Kasumi-1 (cell line): ENCODE results near the gene PDE11A.
"Not testable (repeated sequence)": the region's sequence is repeated elsewhere in the genome, so short reads cannot be mapped to it uniquely, and the experiment has no call there.

Experiments
- DNase-seq, 2 experiments: peaks; one replicate each; lab custom pipeline; 2025; lab: John Stamatoyannopoulos, UW

PDE11A gene

GRCh38 chr2:178072383-178073301 is at the start of gene PDE11A:
Gene PDE11A, minus strand, starts transcription at chr2:178072777. Its CDS starts 340 bp downstream, at chr2:178072437.
- DNase-seq, result peak; percentile 83 to 84

GRCh38 chr2:178119179-178119922 is 46.8 kb upstream of the PDE11A start:
- no peak for DNase-seq

- DNase-seq, result no peak
Measured at GRCh38 chr2:178117725-178118124, 45.1 kb upstream of the PDE11A start.

- DNase-seq, result no peak
Measured at GRCh38 chr2:178115271-178115670, 42.7 kb upstream of the PDE11A start.

GRCh38 chr2:178114462-178114861 is 41.9 kb upstream of the PDE11A start:
- no peak for DNase-seq

GRCh38 chr2:178112202-178113152 is 39.9 kb upstream of the PDE11A start, which contains the start of gene RBM45:
Gene RBM45, plus strand, starts transcription at chr2:178112437. Its CDS starts 110 bp downstream, at chr2:178112547.
- DNase-seq, result peak; percentile 92 to 93

- DNase-seq, result no peak
Measured at GRCh38 chr2:178111743-178112142, 39.2 kb upstream of the PDE11A start.

- DNase-seq, result no peak
Measured at GRCh38 chr2:178110681-178111080, 38.1 kb upstream of the PDE11A start.

GRCh38 chr2:178109813-178110212 is 37.2 kb upstream of the PDE11A start:
- peak; percentile 82 to 90 for DNase-seq

- DNase-seq, result no peak
Measured at GRCh38 chr2:178108176-178108575, 35.6 kb upstream of the PDE11A start.

GRCh38 chr2:178106053-178106452 is 33.5 kb upstream of the PDE11A start:
- no peak for DNase-seq

GRCh38 chr2:178105566-178105965 is 33.0 kb upstream of the PDE11A start:
- DNase-seq, result no peak

GRCh38 chr2:178101321-178102079 is 28.9 kb upstream of the PDE11A start:
- DNase-seq, result no peak

- DNase-seq, result no peak
Measured at GRCh38 chr2:178093471-178093870, 20.9 kb upstream of the PDE11A start.

GRCh38 chr2:178088774-178089270 is 16.2 kb upstream of the PDE11A start:
- no peak for DNase-seq

- DNase-seq, result no peak
Measured at GRCh38 chr2:178084273-178084672, 11.7 kb upstream of the PDE11A start.

GRCh38 chr2:178082408-178083045 is 9.9 kb upstream of the PDE11A start:
- no peak for DNase-seq

GRCh38 chr2:178079279-178079678 is 6.7 kb upstream of the PDE11A start:
- not testable (repeated sequence) for DNase-seq

- no peak for DNase-seq
Measured at GRCh38 chr2:178076130-178076529, 3.6 kb upstream of the PDE11A start.

- no peak for DNase-seq
Measured at GRCh38 chr2:178075006-178075326, 2.4 kb upstream of the PDE11A start.
